SHP77 treated with DMSO at 0.1 percent for 48 hours (cell line): ENCODE data around the gene DPYD.
"Not testable (repeated sequence)": the region's sequence is repeated elsewhere in the genome, so short reads cannot be mapped to it uniquely, and the experiment has no call there.

Experiments used
- DNase-seq: peaks from one replicate; lab custom pipeline; 2025; lab: John Stamatoyannopoulos, UW

The DPYD gene

GRCh38 chr1:97277891-97278654 lies 642.8 kb downstream of the DPYD start:
- no peak for DNase-seq

- no peak for DNase-seq
Observed at GRCh38 chr1:97271916-97272788, 648.7 kb downstream of the DPYD start.

- DNase-seq, result no peak
Observed at GRCh38 chr1:97270508-97271307, 650.1 kb downstream of the DPYD start.

GRCh38 chr1:97265630-97266029 lies 655.2 kb downstream of the DPYD start:
- no peak for DNase-seq

GRCh38 chr1:97262842-97263241 lies 658.0 kb downstream of the DPYD start:
- DNase-seq, result no peak

GRCh38 chr1:97258597-97258996 lies 662.2 kb downstream of the DPYD start:
- no peak for DNase-seq

GRCh38 chr1:97254731-97255463 lies 665.9 kb downstream of the DPYD start:
- DNase-seq, result no peak

GRCh38 chr1:97252925-97253324 lies 667.9 kb downstream of the DPYD start:
- no peak for DNase-seq

GRCh38 chr1:97252076-97252475 lies 668.8 kb downstream of the DPYD start:
- no peak for DNase-seq

GRCh38 chr1:97247196-97247595 lies 673.6 kb downstream of the DPYD start:
- DNase-seq, result no peak

- DNase-seq, result no peak
Observed at GRCh38 chr1:97245682-97246081, 675.2 kb downstream of the DPYD start.

GRCh38 chr1:97245026-97245425 lies 675.8 kb downstream of the DPYD start:
- DNase-seq, result no peak

GRCh38 chr1:97243973-97244560 lies 676.8 kb downstream of the DPYD start:
- DNase-seq, result no peak

GRCh38 chr1:97238816-97239215 lies 682.0 kb downstream of the DPYD start:
- DNase-seq, result no peak

GRCh38 chr1:97231354-97231753 lies 689.5 kb downstream of the DPYD start:
- DNase-seq, result not testable (repeated sequence)

GRCh38 chr1:97212671-97213070 lies 708.2 kb downstream of the DPYD start:
- no peak for DNase-seq

GRCh38 chr1:97210307-97210706 lies 710.5 kb downstream of the DPYD start:
- DNase-seq, result no peak

GRCh38 chr1:97209381-97209957 lies 711.4 kb downstream of the DPYD start:
- DNase-seq, result no peak

- DNase-seq, result no peak
Observed at GRCh38 chr1:97207868-97208267, 713.0 kb downstream of the DPYD start.

- no peak for DNase-seq
Observed at GRCh38 chr1:97204468-97204867, 716.4 kb downstream of the DPYD start.
